Stimulated activated CD4-positive, alpha-beta T cell treated with anti-CD3 and anti-CD28 coated beads, Interleukin-1b, Interleukin-23, amount 100 ng/mL, for 1 hour (primary cell): ENCODE results near the gene TAF12.
"Not testable (repeated sequence)": the region's sequence is repeated elsewhere in the genome, so short reads cannot be mapped to it uniquely, and the experiment has no call there.

ENCODE experiments used
- DNase-seq, 2 donors: peaks; one replicate each; pipeline ENCODE4 v3.0.0-alpha.2; 2020; ENCODE audit warnings: low read depth in 2 of 2

The TAF12 gene

GRCh38 chr1:28644494-28644893 is 1.6 kb upstream of the TAF12 start:
- no peak for DNase-seq

- DNase-seq, result no peak
Observed at GRCh38 chr1:28642056-28642846, 616 bp downstream of the TAF12 start.

GRCh38 chr1:28640766-28641165 is 2.1 kb downstream of the TAF12 start:
- DNase-seq, result no peak

DNA sequence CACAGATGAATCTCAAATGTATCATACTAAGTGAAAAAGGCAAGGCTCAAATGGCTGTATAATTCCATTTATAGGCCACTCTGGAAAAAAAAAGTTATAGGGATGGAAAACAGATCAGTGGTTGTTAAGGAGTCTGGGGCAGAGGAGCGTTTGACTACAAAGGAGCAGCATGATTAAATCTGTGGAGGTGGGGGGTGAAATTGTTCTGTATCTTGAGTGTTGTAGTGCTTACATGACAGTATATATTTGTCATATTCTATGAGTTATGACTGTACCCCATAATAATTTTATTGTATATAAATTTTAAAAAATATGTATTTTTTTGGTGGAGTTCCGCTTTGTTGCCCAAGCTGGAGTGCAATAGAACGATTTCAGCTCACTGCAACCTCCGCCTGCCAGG is 10.3 kb downstream of the TAF12 start:
- no peak for DNase-seq

- no peak for DNase-seq
Observed at GRCh38 chr1:28631713-28632112, 11.2 kb downstream of the TAF12 start.

- DNase-seq, result no peak
Observed at GRCh38 chr1:28613175-28613574, 29.7 kb downstream of the TAF12 start.

DNA sequence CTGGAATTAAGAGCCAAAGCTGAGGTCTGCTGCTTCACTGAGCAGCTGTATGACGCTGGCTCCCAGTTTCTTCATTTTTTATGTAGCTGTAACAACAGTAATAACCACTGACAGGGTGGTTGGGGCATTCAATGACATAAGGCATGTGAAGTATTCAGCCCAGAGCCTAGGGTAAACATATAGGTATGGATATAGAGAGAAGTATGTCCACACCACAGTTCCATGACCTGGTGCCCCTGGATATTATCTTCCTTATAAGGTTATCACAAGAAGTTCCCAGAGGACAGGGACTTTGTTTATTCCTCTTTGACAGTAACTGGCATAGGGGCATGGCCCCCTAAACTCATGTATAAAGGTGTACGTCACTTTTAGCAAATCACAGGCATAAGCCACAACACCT is 36.1 kb downstream of the TAF12 start:
- no peak for DNase-seq

DNA sequence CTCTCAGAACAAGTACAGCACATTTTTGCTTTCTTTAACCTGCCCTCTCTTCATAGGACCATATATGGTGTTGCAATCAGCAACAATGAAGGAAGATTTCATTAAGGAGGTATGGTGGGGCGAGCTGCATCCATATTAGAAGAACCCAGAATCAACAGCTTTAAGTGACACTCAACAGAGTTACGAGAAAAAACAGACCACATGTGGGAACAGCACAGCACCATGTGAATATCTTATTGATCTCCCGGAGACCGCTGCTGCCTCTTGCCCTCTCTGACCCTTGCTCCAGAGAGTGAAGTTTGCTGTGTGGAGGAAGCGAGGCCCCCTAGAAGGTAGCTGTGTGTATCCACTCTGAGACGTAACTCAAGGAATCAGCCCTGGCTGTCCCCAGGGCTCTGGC is 37.9 kb downstream of the TAF12 start:
- DNase-seq, result no peak

DNA sequence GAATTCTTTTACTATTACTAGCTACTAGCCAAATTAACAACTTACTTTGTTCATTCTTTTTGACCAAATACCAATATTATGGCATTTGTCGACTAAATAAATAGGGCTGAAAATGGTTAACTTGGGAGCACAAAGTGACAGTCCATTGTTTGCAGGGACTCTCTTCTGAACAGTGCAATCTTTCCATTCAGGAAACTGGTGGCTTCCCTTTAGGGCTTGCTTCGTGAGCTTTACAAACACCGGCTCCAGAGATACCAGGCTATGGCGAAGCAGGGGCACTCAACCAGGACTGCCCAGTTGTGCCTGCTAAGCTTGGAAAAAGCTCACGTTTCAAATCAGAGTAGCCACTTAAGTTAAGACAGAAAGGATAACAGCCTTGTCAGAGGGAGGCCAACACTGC is 38.5 kb downstream of the TAF12 start:
- DNase-seq, result no peak

GRCh38 chr1:28602536-28603439 is 40.1 kb downstream of the TAF12 start:
- no peak for DNase-seq

DNA sequence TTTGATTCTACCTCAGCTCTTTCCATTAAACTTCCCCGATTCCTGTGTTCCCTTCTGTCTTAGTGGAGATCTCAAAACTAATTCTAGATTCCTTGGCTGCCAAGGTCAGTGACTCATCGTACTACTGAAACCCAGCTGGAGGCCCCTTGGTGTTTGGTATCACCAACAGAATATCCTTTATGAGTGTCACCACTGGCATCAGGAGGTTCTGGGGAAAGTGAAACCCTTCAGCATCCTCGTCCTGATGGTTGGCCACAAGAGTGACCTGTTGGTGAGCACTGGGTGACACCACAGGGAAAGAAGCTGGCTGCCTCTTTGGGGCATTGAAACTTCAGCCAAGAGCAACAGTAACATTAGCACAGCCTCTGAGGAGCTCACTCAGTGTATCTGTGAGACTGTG is 41.2 kb downstream of the TAF12 start:
- no peak for DNase-seq

DNA sequence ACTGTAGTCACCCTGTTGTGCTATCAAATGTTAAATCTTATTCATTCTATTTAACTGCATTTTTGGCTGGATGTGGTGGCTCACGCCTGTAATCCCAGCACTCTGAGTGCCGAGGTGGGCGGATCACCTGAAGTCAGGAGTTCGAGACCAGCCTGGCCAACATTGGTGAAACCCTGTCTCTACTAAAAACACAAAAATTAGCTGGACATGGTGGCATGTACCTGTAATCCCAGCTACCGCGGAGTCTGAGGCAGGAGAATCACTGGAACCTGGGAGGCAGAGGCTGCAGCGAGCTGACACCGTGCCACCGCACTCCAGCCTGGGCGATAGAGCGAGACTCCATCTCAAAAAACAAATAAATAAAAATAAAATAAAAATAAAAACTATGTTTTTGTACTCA is 46.6 kb downstream of the TAF12 start:
- not testable (repeated sequence) for DNase-seq

DNA sequence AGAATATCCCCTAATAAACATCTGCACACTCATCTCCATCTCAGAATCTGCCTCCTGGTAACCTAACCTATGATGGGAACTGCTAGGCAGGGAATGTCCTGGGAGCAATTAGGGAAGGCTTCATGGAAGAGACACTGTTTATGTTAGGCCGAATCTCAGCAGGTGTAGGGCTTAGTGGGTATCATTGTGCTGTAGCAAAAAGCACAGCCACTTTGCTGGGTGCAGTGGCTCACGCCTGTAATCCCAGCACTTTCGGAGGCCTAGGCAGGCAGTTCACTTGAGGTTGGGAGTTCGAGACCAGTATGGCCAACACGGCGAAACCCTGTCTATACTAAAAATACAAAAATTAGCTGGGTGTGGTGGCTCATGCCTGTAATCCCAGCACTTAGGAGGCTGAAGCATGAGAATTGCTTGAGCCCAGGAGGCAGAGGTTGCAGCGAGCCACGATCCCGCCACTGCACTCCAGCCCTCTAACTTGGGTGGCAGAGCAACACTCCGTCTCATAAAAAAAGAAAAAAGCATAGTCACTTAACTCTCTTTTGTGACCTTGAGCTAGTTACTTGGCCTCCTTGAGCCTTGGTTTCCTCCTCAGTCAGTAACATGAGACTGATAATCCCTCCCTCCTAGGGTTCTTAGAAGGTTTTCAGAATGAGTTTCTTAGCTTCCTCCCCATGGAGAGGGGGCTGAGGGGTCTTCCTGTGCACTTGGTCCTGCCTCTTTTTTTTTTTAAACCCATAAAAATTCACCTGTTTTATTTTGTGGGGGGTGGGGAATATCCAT is 47.3 kb downstream of the TAF12 start:
- no peak for DNase-seq

DNA sequence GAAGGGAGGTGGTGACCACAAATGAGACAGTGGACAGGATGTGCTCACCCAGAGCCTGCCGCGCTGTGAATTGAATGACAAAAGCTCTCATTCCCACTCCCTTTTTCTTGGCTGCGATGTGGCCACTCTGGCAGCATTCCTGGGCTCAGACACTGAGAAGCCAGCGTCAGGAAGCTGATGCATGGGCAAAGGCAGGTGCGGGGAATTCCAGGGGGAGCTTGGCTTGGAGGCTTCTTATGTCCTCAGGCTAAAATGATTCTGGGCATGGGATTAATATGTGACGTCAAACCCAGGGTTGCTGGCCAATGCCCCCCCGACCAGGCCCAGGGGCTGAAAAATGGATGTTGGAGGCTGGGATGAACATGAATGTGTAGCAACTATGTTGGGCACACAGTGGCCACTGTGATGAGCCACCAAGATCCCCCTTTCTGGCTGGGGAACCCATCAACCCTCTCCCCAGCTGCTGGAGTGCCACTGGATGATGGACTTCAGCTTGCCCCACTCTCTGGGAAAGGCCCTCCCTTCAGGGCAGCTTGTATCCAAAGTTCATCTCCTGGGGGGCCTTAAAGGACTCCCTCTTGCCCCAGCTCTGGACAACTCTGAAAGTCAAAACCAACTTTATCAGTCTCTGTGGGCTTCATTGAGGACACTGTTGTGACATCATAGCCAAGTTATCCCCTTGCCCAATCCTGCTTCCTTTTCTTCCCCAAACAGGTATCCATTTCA is 48.0 kb downstream of the TAF12 start:
- not testable (repeated sequence) for DNase-seq

DNA sequence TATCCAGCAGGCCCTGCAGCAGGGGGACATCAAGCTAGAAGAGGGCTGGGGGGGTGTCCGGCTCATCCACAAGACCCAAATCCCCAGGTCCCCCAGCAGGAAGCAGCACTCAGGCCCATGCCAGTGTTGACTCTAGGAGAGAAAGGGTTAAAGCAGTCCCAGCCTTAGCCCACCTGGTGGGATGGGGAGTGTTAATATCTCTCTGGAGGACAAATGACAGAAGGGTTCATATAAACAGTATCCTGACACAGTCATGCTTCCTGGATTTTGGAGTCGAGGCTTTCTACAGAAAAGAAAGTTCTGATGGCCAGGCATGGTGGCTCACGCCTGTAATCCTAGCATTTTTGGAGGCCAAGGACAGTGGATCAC is 48.9 kb downstream of the TAF12 start:
- DNase-seq, result not testable (repeated sequence)

DNA sequence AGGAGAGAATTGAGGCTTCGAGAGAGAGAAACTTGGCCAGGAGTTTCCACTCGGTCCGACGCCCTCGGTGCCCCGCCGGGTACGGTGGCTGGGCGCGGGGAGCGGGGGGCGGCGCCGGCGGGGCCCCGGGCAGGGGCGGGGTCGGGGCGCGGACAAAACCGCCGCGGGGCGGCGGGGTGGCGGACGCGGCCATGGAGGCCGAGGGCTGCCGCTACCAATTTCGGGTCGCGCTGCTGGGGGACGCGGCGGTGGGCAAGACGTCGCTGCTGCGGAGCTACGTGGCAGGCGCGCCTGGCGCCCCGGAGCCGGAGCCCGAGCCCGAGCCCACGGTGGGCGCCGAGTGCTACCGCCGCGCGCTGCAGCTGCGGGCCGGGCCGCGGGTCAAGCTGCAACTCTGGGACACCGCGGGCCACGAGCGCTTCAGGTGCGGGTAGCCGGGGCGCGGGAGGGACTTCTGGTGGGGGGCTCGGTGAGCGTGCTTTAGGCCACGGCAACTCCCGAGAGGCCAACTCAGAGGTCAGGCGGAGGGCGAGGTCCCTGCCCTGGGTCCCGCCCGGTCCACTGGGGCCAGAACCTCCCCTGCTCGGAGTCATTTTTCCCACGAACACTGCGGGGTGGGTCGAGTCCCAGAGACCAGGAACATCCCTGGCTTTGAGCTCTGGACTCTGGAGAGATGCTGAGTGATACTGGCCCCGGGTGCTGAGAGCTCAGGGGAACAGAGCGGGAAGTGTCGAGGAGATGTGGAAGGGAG is 50.4 kb downstream of the TAF12 start:
- no peak for DNase-seq

DNA sequence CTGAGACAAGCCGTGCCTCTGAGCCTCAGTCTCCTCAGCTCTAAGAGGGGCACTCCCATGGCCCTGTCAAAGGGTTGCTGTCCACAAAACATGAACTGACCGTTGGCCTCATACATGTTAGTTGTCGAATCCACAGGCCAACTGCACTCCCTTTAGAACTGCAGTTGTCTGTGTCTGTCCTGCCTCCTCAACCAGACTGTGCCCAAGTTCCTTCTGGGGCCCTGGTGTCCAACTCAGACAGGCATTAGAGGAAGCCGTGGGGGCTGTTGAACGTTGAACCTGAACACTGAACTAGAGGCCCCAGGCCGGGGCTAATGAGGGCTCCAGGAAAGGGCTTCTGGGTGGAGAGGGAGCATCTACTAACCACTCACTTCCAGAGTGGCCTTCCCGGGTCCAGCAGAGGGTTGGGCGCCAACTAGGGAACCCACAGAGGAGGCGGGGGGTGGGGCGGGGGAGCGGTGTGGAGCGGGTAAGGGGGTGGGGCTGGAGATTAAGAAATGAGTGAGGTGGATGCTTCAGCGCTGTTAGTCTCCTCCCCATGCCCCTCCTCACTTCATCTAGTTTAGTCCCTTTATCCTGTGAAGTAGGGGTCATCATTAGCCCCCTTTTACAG is 51.1 kb downstream of the TAF12 start, which contains the start of gene RAB42:
Gene RAB42 (plus strand): TSS at position 558 of the 613 bp plus-strand sequence. CDS start 247 bp downstream, outside the sequence.
- no peak for DNase-seq

- DNase-seq, result not testable (repeated sequence)
Observed at GRCh38 chr1:28586585-28587391, 56.1 kb downstream of the TAF12 start.

DNA sequence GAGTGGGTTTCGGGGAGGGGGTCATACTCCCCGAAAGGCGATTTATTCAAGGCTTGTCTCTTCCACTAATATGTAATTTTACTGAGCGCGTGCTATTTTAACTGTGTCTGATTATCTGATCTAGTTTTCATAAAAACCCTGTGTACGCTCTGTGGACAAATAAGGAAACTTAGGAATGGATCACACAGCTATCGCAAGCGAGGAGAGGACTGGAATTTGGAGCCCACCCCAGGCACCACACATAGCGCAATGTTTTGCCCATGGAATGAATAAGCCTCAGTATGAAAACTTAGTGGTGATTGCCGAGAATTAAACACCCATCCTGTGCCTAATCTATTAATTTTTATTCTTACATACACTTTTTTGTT is 60.6 kb downstream of the TAF12 start:
- no peak for DNase-seq
